Activated CD8-positive, alpha-beta memory T cell treated with anti-CD3 and anti-CD28 coated beads, Interleukin-2, amount 50 U/mL, for 1 hour (primary cell): ENCODE measurements around the gene GPRC5C.

Experiments used
- DNase-seq: peaks from one replicate; pipeline ENCODE4 v3.0.0-alpha.2; 2020; ENCODE audit errors: extremely low read depth

GPRC5C gene

DNA sequence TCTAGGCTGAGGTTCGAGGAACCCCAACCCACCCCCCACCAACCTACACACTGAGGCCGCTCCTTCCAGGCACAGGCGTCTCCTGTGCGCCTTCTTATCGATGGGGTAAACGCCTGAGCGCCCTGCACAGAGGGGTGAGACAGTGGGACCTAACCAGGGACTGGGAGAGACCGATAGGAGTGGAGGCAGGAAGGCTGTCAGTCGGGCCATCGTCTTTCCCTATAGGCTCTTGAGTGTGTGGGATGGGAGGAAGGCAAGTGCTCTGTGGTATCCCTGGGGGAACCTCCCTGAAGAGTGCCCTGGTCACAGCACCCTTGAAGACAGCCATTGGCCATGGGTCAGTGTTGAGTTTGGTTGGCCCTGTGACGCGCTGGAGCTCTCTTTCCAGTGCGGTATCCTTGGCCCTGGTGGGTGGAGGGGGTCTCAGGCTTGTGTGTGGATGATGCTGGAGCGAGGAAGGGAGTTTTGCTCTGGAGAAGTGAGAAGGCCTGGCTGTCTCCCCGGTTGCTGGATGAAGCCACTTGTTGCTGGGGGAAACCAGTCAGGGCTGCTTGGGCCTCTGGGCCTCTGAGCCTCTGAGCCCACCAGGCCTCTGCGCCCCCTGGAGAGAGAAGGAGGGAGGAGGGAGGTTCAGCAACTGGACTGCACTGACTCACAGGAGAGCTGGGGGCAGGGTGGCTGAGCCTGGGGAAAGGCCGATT, 1.7 kb downstream of the GPRC5C start:
- no peak for DNase-seq

DNA sequence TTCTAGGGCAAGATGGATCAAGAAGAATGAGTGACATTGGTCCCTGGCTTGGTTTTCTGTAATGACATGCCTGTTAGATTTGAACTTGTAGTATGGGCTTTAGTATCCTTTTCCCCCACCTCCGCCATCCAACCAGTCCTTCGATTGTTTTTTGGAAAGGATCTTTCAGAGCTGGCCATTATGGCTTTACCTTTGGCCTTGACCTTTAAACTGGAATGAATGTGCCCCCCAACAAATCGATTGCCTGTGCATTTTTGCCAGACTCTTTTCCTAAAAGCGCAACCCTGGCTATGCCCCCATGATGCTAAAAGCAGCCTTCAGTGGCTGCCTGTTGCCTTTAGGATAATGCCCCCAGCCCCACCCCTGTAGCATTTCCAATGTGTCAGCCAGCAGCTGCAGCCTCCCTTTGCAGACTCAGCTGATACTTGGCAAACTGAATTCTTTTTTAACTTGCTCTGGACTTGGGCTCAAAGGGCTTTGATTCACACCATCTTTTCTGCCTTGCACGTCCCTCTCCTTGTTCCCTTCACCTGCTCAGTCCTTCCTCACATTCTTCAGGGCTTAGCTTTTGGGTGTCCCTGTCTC, 4.0 kb downstream of the GPRC5C start:
- no peak for DNase-seq

DNA sequence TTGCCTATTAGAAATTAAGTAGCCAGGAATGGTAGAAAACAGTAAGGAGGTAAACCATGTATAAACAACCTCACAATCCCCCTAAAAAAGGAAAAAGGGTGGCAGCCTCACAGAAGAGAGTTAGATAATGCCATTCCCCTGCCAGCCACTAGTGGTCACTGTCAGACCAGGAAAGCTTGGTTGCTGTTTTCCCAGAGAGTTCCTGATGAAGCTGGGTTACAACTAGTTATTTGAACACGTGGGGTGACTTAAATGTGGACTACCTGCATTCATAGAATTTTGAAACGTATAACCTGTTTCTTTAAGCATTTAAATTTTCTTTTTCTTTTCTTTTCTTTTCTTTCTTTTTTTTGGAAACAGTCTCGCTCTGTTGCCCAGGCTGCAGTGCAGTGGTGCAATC, 5.8 kb downstream of the GPRC5C start:
- no peak for DNase-seq

DNA sequence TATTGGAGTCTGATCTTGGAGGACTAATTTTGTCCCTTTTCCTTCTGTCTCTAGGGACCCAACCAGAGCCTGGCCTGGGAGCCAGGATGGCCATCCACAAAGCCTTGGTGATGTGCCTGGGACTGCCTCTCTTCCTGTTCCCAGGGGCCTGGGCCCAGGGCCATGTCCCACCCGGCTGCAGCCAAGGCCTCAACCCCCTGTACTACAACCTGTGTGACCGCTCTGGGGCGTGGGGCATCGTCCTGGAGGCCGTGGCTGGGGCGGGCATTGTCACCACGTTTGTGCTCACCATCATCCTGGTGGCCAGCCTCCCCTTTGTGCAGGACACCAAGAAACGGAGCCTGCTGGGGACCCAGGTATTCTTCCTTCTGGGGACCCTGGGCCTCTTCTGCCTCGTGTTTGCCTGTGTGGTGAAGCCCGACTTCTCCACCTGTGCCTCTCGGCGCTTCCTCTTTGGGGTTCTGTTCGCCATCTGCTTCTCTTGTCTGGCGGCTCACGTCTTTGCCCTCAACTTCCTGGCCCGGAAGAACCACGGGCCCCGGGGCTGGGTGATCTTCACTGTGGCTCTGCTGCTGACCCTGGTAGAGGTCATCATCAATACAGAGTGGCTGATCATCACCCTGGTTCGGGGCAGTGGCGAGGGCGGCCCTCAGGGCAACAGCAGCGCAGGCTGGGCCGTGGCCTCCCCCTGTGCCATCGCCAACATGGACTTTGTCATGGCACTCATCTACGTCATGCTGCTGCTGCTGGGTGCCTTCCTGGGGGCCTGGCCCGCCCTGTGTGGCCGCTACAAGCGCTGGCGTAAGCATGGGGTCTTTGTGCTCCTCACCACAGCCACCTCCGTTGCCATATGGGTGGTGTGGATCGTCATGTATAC, 8.0 kb downstream of the GPRC5C start:
- DNase-seq: no peak

DNA sequence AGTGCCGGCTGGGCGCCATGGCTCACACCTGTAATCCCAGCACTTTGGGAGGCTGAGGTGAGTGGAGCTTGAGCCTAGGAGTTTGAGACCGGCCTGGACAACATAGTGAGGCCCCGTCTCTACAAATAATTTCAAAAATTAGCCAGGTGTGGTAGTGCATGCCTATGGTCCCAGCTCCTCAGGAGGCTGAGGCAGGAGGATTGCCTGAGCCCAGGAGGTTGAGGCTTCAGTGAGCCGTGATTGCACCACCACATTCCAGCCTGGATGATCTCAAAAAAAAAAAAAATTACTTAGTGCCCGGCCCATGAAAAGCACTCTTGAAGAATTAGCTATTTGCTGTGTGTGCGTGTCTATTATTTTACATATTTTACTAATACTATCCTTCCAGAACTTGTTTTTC, 9.6 kb downstream of the GPRC5C start:
- no peak for DNase-seq

DNA sequence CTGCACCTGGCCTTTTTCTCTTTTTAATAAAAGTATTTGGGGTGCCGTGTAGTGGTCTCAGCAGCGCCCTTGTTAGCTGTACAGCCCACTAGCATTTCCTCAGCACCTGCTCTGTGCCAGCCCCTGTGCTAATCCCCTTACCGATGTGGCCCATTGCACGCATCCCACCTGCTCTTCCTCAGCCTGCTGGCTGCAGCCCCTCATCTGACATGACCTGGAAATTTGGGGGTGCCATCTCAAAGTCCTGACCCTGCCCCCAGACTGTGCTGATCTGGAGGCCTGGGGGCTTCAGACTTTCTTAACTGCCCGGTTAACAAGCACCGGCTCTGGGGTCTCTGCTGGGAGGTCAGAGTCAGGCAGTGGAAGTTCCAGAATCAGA, 10.4 kb downstream of the GPRC5C start:
- no peak for DNase-seq

DNA sequence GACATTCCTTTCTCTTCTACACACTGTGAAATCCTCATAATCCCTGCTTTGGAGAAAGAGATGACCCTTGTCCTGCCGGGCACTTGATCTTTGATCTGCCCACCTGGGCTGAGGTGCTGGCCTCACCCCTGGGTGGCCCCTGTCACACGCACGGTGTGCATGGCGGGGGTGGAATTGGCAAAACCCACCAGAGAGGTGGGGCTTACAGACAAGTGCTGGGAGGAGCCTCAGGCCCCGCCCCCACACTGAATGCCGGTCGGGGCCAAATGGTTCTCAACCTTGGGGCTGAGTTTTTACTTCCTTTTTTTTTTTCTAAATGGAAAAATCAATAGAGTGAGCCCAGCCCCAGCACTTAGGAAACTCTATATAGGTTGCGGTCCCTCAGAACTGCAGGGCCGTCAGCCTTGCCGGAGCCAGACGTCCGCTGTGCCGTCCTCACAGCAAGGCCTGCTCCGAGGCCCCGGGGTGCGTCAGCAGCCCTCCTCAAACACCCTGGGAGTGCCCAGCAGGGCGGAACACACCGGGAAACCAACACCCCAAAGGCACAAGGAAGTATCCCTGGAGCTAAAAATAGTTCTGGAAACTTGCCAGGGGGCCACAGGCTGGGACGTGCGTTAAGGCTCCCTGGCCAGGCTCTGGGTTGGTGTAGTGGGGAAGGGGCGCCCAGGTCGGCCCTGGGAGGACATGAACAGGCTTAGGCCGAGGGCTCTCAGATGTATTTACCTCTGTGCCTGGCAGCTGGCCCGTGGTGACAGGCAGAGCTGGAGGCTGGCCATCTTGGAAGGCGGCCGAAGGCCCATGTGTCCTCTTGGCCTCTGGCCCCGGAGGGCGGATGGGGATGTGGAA, 11.0 kb downstream of the GPRC5C start:
- DNase-seq: no peak

DNA sequence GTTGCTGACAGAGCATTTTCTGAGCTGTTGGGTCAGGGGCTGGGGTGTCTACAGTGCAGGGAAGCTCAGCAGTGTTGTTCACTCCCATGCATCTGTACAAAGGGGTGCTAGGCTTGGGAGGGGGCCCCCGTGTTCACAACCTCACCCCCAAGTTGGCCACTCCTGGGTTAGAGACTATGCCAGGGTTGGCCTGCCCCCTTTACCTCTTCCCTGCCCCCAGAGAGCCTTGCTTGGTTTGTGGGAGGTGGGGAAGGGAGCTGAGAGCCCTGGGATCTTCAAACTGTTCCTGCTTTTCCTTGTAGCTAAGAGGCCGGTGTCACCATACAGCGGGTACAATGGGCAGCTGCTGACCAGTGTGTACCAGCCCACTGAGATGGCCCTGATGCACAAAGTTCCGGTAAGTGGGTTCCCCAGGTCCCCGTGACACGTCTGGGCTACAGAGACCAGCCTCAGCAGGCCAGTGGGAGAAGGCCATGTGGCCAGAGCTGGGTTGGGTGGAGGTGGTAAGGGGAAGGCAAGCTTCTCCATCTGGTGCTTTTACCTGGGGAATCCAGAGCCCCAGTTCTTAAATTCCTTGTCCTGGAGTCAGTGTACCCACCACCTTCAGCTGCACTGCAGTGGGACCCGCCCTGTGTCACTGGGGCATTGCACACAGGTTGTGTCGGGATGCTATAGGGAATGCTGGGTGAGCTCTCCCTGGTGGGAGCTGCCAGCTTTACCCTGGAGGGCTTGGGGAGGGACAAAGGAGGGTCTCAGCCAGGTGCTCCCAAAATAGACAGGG, 11.8 kb downstream of the GPRC5C start:
- no peak for DNase-seq

DNA sequence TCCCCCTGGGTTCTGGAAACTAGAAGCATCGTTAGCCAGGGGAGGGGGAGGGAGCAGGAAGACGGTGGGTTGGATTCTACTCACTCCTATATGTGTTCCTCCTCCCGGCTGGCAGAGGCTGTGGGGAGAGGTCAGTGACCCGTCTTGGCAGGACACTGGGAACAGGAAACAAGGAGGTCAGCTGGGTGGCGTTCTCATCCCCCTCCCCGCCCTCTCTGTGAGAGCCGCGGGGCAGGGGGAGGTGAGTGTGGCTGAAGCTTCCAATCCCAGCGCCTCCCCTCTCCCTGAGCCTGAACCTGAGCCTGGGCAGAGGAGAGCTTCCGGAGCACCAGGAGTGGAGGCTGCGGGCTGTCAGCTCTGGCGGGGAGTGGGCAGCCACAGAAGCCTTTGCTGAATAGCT, 12.5 kb downstream of the GPRC5C start:
- DNase-seq: no peak

DNA sequence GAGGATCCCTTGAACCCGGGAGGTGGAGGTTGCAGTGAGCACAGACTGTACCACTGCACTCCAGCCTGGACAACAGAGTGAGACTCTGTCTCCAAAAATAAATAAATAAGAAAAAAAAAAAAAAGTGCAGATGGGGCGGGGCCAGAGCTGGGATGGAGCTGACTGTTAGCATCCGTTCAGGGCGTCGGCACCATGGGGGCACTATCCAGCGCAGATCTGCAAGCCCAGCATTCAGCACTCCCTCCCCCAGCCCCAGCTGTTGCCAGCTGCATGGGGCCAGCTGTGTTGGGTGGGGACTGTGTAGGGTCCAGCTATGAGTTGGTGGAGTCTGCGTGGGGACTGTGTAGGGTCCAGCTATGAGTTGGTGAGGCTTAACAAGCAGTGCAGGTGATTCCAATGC, 13.3 kb downstream of the GPRC5C start:
- no peak for DNase-seq

DNA sequence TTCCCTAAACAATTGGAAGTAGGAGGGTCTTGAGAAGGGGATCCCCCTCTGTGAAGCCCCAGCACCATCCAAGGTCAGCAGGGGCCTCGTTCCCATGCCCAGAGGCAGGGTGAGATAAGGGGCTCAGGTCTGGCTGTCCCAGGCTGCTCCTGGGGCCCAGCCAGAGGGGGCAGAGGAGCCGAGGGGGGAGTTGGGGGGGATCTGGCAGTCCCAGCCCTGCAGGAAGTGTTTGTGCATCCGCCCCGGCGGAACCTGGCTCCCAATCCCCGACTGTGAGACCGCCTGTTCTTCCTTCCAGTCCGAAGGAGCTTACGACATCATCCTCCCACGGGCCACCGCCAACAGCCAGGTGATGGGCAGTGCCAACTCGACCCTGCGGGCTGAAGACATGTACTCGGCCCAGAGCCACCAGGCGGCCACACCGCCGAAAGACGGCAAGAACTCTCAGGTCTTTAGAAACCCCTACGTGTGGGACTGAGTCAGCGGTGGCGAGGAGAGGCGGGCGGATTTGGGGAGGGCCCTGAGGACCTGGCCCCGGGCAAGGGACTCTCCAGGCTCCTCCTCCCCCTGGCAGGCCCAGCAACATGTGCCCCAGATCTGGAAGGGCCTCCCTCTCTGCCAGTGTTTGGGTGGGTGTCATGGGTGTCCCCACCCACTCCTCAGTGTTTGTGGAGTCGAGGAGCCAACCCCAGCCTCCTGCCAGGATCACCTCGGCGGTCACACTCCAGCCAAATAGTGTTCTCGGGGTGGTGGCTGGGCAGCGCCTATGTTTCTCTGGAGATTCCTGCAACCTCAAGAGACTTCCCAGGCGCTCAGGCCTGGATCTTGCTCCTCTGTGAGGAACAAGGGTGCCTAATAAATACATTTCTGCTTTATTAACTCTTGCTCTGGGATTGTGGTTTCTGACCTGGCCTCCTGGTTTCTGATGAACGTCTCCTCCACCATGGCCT, 14.9 kb downstream of the GPRC5C start:
- DNase-seq: no peak

DNA sequence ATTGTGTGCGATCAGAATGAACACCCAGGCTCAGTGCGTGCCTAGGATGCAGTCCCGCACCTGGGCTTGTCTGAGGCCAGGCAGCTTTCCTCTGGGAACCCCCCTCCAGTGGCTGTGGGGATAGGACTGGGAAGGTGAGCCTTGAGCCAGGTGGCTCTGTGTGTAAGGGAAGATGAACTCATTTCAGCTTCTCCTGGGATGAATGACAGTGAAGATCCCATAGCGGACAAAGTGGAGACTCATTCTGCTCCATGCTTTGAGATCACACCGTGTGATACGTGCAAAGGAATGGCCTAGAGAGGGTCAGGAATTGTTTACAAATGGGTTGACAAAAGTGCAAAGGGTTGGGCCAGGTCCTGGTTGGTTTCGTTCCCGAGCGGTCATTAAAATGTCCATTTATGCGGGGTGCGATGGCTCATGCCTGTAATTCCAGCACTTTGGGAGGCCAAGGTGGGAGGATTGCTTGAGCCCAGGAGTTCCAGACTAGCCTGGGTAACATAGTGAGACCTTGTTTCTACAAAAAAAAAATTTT, 15.8 kb downstream of the GPRC5C start:
- DNase-seq: no peak

DNA sequence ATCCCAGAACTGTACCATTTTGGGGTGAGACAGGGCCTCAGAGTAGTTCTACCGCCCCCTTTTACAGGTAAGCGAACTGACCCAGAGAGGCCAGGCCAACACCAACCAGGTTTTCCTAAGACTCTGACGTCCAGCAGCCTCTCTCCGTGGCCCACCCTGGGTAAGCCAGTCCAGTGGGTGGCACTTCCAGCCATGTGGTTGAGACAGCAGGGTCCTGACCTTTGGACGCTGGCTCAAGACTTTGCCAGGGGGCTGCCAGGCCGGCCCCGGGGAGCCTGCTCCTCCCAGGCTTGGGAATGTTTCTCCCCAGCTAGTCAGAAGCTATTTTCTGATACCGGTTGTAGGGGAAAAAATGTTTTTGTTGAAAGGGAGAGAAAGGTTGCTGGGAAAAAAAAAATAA, 16.9 kb downstream of the GPRC5C start:
- no peak for DNase-seq

DNA sequence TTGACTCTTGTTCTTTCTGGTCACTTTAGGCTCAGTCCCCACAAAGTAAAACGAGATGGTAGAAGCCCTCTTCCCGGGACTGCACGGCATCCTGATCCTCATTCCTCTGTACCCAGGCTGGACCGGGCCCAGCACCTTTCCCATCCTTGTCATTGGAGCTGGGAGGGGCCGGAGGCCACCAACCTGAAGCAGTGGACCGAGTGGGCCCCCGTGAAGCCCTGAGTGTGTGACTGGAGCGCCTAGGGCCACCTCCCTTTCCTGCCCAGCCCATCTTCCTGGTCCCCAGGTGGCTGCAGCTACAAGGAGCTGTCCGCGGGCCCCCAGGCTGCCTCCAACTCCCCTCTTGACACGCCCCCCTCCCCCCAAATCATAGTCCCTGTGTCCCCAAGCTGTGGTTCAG, 17.4 kb downstream of the GPRC5C start:
- DNase-seq: no peak

DNA sequence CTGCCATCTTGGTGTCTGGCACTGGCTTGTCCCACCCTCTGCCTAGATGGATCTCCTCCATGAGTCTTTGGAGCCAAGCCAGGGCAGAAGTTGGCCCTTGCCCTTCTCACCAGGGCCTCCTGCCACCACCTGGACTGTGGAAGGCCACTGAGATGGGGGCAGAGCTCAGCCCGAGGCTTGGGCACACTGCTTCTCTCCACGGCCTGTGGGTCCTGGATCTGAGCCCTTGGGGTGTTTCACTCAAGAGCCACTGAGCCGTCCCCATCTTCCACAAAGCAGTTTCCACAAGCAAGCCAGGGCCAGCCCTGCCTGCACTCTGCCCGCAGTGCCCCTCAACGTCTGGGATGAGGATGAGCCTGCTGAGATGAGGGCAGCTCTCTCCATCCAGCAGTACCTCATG, 17.9 kb downstream of the GPRC5C start:
- DNase-seq: no peak

DNA sequence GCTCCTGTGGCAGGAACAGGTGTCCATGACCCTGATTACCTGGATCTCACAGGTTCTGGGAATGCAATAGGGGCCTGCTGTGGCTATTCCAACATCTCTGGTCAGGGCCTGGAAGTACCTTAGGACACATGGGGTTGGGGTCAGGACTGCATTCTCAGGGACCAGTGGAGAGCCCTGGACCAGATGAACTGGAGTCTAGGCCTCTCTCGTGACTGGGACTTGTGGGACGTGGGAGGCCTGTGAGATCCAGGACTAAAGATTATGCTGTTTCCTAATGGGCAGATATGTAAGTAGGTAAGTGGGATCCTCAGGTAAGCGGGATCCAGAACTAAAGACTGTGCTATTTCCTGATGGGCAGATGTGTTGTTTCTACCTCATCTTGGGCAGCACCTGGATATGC, 18.3 kb downstream of the GPRC5C start:
- DNase-seq: no peak

DNA sequence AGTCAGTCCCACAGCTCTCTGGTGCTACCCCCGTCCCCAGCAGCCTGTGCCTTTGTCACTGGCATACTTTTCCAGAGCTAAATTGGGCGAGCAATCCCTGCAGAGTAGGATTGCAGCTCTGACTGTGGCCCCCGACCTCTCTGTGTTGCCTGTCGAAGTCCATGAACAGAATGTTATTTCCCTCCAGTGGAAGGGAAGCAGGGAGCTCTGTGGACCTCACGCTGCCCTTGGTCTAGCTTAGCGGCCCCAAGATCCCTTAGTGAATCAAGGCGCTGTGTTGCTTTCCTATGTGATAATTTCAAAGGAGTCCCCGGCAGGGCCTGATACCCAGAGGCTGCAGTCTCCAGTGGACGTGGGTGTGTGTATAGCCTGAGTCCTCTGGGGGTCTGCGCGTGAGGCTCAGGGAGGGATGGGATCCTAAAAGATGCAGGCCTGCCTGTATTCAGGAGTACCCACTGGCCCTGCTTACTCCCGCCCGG, 19.1 kb downstream of the GPRC5C start:
- DNase-seq: no peak

DNA sequence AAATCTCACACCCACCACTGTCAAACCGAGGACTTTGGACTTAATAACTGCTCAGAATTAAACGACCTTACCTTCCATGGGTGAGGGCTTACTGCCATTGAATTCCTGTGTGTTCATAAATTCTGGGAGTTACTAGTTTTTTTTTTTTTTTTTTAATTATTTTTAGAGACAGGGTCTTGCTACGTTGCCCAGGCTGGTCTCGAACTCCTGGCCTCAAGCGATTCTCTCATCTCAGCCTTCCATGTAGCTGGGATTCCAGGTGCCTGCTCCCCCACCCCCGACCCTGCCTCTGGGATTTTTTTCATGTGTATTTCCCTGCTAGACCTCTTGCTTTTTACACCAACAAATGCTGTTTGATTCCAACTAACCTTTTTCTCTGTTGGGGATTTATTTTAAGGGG, 19.7 kb downstream of the GPRC5C start:
- no peak for DNase-seq

DNA sequence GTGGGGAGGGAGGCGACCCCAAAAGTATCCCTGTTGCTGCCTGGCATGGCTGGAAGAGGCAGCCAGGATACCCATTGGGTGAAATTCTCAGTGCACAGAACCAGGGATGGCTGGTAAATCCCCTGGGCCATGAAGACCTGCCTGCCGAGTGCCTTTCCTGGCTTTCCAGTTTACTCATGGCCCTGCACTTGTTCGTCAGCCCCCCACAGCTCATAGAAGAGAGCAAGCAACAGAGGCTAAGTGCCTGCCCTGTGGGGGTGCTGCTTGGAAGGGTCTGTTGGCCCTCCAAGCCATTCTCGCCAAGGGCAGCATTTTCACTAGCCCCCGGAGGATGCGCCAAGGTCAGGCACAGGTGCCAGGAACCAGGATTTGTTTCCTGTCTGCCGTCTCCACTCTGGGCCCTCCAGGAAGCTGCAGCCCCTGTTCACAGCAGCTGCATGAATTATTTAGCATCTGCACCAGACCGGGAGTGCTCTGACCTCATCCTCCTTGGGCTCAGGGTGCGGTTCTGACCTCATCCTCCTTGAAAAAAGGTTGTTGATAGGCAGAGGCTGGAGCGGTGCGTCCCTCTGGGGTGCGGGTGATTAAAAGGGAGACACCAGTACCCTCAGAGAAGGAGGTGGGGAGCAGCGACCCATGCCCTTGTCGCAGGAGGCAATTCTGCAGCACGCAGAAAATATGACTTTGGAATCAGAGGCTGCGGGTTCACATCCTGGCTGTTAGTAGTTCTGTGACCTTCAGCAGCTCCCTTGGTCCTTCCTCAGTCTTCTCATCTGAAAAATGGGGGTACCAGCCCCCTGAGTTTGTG, 20.3 kb downstream of the GPRC5C start:
- DNase-seq: no peak
